HepG2 (cell line): ENCODE results near the gene ZNRD2. TPM values are rescaled to one million over a fixed set of nuclear protein-coding genes. Genes with fewer than 3 reads are reported as not detected.

Experiments used
- AKAP8 ChIP-seq: sonication (generic); formaldehyde crosslinking; IDR thresholded peaks from 2 replicates; pipeline ENCODE4 v1.5.1; 2020; ENCODE audit warnings: mild to moderate bottlenecking, missing genetic modification reagents
- CCDC6 ChIP-seq: sonication (generic); formaldehyde crosslinking; IDR thresholded peaks from 2 replicates; pipeline ENCODE4 v1.8.1; 2022; ENCODE audit warnings: mild to moderate bottlenecking, missing genetic modification reagents, moderate library complexity
- HIVEP1 ChIP-seq: sonication (generic); formaldehyde crosslinking; IDR thresholded peaks from 2 replicates; pipeline ENCODE4 v1.4.0; 2020; ENCODE audit warnings: mild to moderate bottlenecking, missing genetic modification reagents
- KLF9 ChIP-seq: IDR thresholded peaks from 2 replicates; pipeline ENCODE4 v1.6.1; 2016; ENCODE audit warnings: low read depth
- NCOA2 ChIP-seq: sonication (generic); formaldehyde crosslinking; IDR thresholded peaks from 2 replicates; pipeline ENCODE4 v1.8.0; 2022; ENCODE audit warnings: inconsistent platforms
- PCBP2 ChIP-seq: fragments of 200-400 bp; formaldehyde crosslinking; optimal IDR thresholded peaks from 2 replicates; pipeline ENCODE3; 2018; ENCODE audit warnings: low read length, low read depth; ENCODE audit not compliant: poor library complexity, severe bottlenecking
- RXRA ChIP-seq: sonication (generic); formaldehyde crosslinking; IDR thresholded peaks from 2 replicates; pipeline ENCODE4 v1.5.1; 2020; ENCODE audit warnings: missing genetic modification reagents
- SP2 ChIP-seq: sonication (generic); formaldehyde crosslinking; IDR thresholded peaks from 2 replicates; pipeline ENCODE4 v1.5.1; 2020; ENCODE audit warnings: mild to moderate bottlenecking, missing genetic modification reagents
- SP4 ChIP-seq: sonication (generic); formaldehyde crosslinking; IDR thresholded peaks from 2 replicates; pipeline ENCODE4 v1.8.1; 2023; ENCODE audit warnings: mild to moderate bottlenecking, missing genetic modification reagents
- TBX2 ChIP-seq: sonication (generic); formaldehyde crosslinking; IDR thresholded peaks from 2 replicates; pipeline ENCODE4 v1.5.0; 2020; ENCODE audit warnings: missing genetic modification reagents, mild to moderate bottlenecking, borderline replicate concordance
- ZKSCAN8 ChIP-seq: IDR thresholded peaks from 2 replicates; pipeline ENCODE4 v1.6.1; 2016; ENCODE audit warnings: borderline replicate concordance, missing genetic modification reagents, missing compliant biosample characterization
- ZNF10 ChIP-seq: sonication (generic); formaldehyde crosslinking; IDR thresholded peaks from 2 replicates; pipeline ENCODE4 v1.4.0; 2020; ENCODE audit warnings: mild to moderate bottlenecking, low read depth, missing genetic modification reagents, borderline replicate concordance
- ZNF143 ChIP-seq: sonication (generic); formaldehyde crosslinking; IDR thresholded peaks from 2 replicates; pipeline ENCODE4 v1.4.0; 2020; ENCODE audit warnings: missing genetic modification reagents
- ZNF180 ChIP-seq: sonication (generic); formaldehyde crosslinking; IDR thresholded peaks from 2 replicates; pipeline ENCODE4 v1.4.0; 2020; ENCODE audit warnings: low read depth, missing genetic modification reagents, borderline replicate concordance
- ZNF431 ChIP-seq: sonication (generic); formaldehyde crosslinking; IDR thresholded peaks from 2 replicates; pipeline ENCODE4 v1.9.0; 2022; ENCODE audit warnings: missing genetic modification reagents, low read depth, mild to moderate bottlenecking, borderline replicate concordance
- ZNF646 ChIP-seq: sonication (generic); formaldehyde crosslinking; IDR thresholded peaks from 2 replicates; pipeline ENCODE4 v1.9.0; 2021; ENCODE audit warnings: mild to moderate bottlenecking, missing genetic modification reagents
- ZNF772 ChIP-seq: sonication (generic); formaldehyde crosslinking; IDR thresholded peaks from 2 replicates; pipeline ENCODE4 v1.5.0; 2020; ENCODE audit warnings: mild to moderate bottlenecking, missing genetic modification reagents
- ZNF777 ChIP-seq: sonication (generic); formaldehyde crosslinking; IDR thresholded peaks from 2 replicates; pipeline ENCODE4 v1.4.0; 2020; ENCODE audit warnings: missing genetic modification reagents
- polyA plus RNA-seq, 8 experiments: library from polyadenylated mRNA; depleted of rRNA in 3 of 8; stranded (reverse) in 7 of 8; unstranded in 1 of 8; fragments of >200 nt; fragmentation: Illumina TruSeq in 4 of 8; extraction: Trizol in 4 of 8; gene quantifications; 2 replicates each; pipeline versions ENCODE4 v1.2.1 to v1.2.3, GENCODE V29; 2011 to 2016; ENCODE audit warnings: low read depth in 4 of 8, missing spikeins in 1 of 8, mixed read lengths in 1 of 8; ENCODE audit not compliant: insufficient read depth in 1 of 8
- total RNA-seq, 5 experiments: library from RNA; depleted of rRNA; stranded (reverse); fragments of >200 nt; fragmentation: Illumina TruSeq; extraction: Trizol; gene quantifications; 2 replicates each; pipeline ENCODE4 v1.2.3, GENCODE V29; 2016; ENCODE audit warnings: low read depth in 1 of 5
- TF ChIP-seq, protein P1 (sequence below): IDR thresholded peaks from 2 replicates; pipeline ENCODE4 v1.6.1; 2012; ENCODE audit warnings: inconsistent platforms
- TF ChIP-seq, protein P2 (sequence below): sonication (generic); formaldehyde crosslinking; IDR thresholded peaks from 2 replicates; pipeline ENCODE4 v1.9.0; 2021; ENCODE audit warnings: missing genetic modification reagents, borderline replicate concordance

The ZNRD2 gene
- total and polyA plus RNA-seq, 2 of the 13 experiments (the other 11 are each of a cell fraction or from before 2014, with no cell fraction given): 29.2 to 34.0 TPM

GRCh38 chr11:65574109-65574810 lies 4.0 kb downstream of the ZNRD2 start (continued):
- TF ChIP-seq ZNF431 (CRISPR knock-in tag): no peak
- TF ChIP-seq PCBP2: no peak
- no peak for TF ChIP-seq ZNF143 (CRISPR knock-in tag)
- 0 out of 2 replicates have a peak, but pooled peaks have one; percentile 41 for TF ChIP-seq ZNF777
- peak; percentile 64; the same call in 1 of the 2 replicates for TF ChIP-seq SP4
- peak; percentile 58; the same call in 1 of the 2 replicates for TF ChIP-seq RXRA (CRISPR knock-in tag)
- TF ChIP-seq NCOA2 (CRISPR knock-in tag): no peak
- TF ChIP-seq AKAP8 (CRISPR knock-in tag): 0 out of 2 replicates have a peak, but pooled peaks have one; percentile 32
- TF ChIP-seq CCDC6: 0 out of 2 replicates have a peak, but pooled peaks have one; percentile 55
- no peak for TF ChIP-seq ZNF10 (CRISPR knock-in tag)
- no peak for TF ChIP-seq ZKSCAN8 (CRISPR knock-in tag)
- TF ChIP-seq, protein P1, sequence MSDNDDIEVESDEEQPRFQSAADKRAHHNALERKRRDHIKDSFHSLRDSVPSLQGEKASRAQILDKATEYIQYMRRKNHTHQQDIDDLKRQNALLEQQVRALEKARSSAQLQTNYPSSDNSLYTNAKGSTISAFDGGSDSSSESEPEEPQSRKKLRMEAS: peak; percentile 55
- TF ChIP-seq ZNF180: no peak
- TF ChIP-seq ZNF772 (CRISPR knock-in tag): 0 out of 2 replicates have a peak, but pooled peaks have one; percentile 41
- TF ChIP-seq HIVEP1 (CRISPR knock-in tag): peak; percentile 63; the same call in 1 of the 2 replicates
- no peak for TF ChIP-seq SP2
- no peak for TF ChIP-seq ZNF646 (CRISPR knock-in tag)
- peak; percentile 54; the same call in 1 of the 2 replicates for TF ChIP-seq TBX2 (CRISPR knock-in tag)
- TF ChIP-seq, protein P2, sequence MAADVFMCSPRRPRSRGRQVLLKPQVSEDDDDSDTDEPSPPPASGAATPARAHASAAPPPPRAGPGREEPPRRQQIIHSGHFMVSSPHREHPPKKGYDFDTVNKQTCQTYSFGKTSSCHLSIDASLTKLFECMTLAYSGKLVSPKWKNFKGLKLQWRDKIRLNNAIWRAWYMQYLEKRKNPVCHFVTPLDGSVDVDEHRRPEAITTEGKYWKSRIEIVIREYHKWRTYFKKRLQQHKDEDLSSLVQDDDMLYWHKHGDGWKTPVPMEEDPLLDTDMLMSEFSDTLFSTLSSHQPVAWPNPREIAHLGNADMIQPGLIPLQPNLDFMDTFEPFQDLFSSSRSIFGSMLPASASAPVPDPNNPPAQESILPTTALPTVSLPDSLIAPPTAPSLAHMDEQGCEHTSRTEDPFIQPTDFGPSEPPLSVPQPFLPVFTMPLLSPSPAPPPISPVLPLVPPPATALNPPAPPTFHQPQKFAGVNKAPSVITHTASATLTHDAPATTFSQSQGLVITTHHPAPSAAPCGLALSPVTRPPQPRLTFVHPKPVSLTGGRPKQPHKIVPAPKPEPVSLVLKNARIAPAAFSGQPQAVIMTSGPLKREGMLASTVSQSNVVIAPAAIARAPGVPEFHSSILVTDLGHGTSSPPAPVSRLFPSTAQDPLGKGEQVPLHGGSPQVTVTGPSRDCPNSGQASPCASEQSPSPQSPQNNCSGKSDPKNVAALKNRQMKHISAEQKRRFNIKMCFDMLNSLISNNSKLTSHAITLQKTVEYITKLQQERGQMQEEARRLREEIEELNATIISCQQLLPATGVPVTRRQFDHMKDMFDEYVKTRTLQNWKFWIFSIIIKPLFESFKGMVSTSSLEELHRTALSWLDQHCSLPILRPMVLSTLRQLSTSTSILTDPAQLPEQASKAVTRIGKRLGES (CRISPR knock-in tag): no peak
- TF ChIP-seq KLF9: no peak
